NAMALWA (cell line): ENCODE data around the gene S1PR5.

Experiments
- DNase-seq: peaks from one replicate; pipeline ENCODE4 v3.0.0-alpha.2; 2015; ENCODE audit warnings: low spot score

The S1PR5 gene

GRCh38 chr19:10467104-10467706 is 50.0 kb downstream of the S1PR5 start:
- no peak for DNase-seq

GRCh38 chr19:10464456-10464855 is 52.8 kb downstream of the S1PR5 start:
- DNase-seq: no peak
